Measurements from ENCODE around the gene RARB. TPM values are rescaled to one million over a fixed set of nuclear protein-coding genes. Genes with fewer than 3 reads are reported as not detected.
A peak's percentile ranks its signal among the peaks of the same experiment; 100 is the strongest.

The RARB gene
- total RNA-seq (2022) = 2.5 and 3.8 TPM in 2 replicates
- Bru-seq, nascent RNA = percentile 52 among the genes with signal in this experiment
- BruChase-seq, experiment 1, labeled RNA remaining after a 2-hour chase = percentile 37 among the genes with signal in this experiment
- BruChase-seq, experiment 2, labeled RNA remaining after a 6-hour chase = percentile 28 among the genes with signal in this experiment
- long read RNA-seq, partial matches to known transcripts = 0 of 2 reads
- long read RNA-seq, other reads (novel, unspliced or antisense) = 0 of 2 reads

DNA sequence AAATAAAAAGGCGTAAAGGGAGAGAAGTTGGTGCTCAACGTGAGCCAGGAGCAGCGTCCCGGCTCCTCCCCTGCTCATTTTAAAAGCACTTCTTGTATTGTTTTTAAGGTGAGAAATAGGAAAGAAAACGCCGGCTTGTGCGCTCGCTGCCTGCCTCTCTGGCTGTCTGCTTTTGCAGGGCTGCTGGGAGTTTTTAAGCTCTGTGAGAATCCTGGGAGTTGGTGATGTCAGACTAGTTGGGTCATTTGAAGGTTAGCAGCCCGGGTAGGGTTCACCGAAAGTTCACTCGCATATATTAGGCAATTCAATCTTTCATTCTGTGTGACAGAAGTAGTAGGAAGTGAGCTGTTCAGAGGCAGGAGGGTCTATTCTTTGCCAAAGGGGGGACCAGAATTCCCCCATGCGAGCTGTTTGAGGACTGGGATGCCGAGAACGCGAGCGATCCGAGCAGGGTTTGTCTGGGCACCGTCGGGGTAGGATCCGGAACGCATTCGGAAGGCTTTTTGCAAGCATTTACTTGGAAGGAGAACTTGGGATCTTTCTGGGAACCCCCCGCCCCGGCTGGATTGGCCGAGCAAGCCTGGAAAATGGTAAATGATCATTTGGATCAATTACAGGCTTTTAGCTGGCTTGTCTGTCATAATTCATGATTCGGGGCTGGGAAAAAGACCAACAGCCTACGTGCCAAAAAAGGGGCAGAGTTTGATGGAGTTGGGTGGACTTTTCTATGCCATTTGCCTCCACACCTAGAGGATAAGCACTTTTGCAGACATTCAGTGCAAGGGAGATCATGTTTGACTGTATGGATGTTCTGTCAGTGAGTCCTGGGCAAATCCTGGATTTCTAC, at the start of gene RARB:
Gene RARB, plus strand, starts transcription at position 322 of the 847 bp plus-strand sequence. Its CDS starts 469 bp downstream, at position 791.
- intact Hi-C loops (cut with micrococcal nuclease; ENCODE audit: unreplicated experiment) = loop anchor here (5.0 kb wide), 1 partner anchor 164 kb away; no protein-coding TSS in a partner anchor
- Histone ChIP-seq H3K4me1 (peaks cover 71% of the 10 kb centered on the region), H3K9me3 (no peaks in the 10 kb centered on the region), H3K4me3 (ENCODE audit: low read depth, low read length) (peak within 1 kb of the TSS; percentile 59), H3K36me3 (ENCODE audit: control insufficient read depth, insufficient read depth, low read length) (no peaks in the 10 kb centered on the region), H3K27me3 (replicated peaks; ENCODE audit: control insufficient read depth, insufficient read depth, low read length) (no peaks in the 10 kb centered on the region; the same call in 1 of the 2 replicates)
- POLR2A ChIA-PET = interaction anchor here (0.7 to 1.5 kb wide), 3 partner anchors 17 to 488 kb away, joined by 3 to 6 read pairs (median 5); no protein-coding TSS in a partner anchor
- TF ChIP-seq, protein P1, sequence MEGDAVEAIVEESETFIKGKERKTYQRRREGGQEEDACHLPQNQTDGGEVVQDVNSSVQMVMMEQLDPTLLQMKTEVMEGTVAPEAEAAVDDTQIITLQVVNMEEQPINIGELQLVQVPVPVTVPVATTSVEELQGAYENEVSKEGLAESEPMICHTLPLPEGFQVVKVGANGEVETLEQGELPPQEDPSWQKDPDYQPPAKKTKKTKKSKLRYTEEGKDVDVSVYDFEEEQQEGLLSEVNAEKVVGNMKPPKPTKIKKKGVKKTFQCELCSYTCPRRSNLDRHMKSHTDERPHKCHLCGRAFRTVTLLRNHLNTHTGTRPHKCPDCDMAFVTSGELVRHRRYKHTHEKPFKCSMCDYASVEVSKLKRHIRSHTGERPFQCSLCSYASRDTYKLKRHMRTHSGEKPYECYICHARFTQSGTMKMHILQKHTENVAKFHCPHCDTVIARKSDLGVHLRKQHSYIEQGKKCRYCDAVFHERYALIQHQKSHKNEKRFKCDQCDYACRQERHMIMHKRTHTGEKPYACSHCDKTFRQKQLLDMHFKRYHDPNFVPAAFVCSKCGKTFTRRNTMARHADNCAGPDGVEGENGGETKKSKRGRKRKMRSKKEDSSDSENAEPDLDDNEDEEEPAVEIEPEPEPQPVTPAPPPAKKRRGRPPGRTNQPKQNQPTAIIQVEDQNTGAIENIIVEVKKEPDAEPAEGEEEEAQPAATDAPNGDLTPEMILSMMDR (IDR thresholded peaks at IDR 0.05; ENCODE audit: insufficient read depth in 1 of 2, low read depth in 1 of 2, low read length in 1 of 2, severe bottlenecking in 1 of 2, unreplicated experiment in 1 of 2) = no peak
- BruUV-seq (replicated peaks) = TSS peak; percentile 65
- peak; percentile 70 to 77 for DNase-seq
- H3K27ac Mint-ChIP-seq (ENCODE audit: unreplicated experiment) = no peak within 1 kb of the TSS
- CTCF ChIA-PET = interaction anchor here (1.2 kb wide), 1 partner anchor 27 kb away, joined by 4 read pairs; no protein-coding TSS in a partner anchor
- peaks cover 18% of the 10 kb centered on the region for H3K4me1 Mint-ChIP-seq (ENCODE audit: low read depth, unreplicated experiment)
- H3K36me3 Mint-ChIP-seq (ENCODE audit: insufficient read depth, unreplicated experiment) = peaks cover 4% of the 10 kb centered on the region
- no peaks in the 10 kb centered on the region for H3K27me3 Mint-ChIP-seq (ENCODE audit: insufficient read depth, unreplicated experiment)
- H3K4me3 Mint-ChIP-seq (ENCODE audit: unreplicated experiment) = peak within 1 kb of the TSS; percentile 83
- no peaks in the 10 kb centered on the region for H3K9me3 Mint-ChIP-seq (ENCODE audit: unreplicated experiment)

DNA sequence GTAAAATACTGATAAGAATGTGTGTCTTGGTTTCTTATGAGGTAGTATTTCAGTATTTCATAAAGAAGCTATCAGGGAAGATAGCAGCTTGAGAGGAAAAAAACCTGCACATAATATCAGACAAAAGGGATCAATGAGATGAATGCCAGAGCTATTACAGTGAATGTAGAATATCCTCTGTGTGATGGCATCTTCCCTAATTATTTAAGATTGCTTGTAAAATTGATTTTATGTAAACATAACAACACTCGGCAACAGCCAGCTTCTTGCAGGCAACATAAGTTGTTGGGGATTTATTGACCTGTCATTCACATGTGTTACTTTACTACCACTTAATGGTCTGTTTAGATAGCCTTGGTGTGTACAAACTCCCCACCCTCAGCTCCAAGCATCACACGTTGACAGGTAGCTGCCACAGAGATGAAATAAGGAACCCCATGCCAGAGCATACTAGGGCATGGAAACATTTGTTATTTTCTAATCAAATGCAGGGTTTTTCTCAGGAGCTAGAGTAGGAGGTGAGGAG, 49.2 kb upstream of the RARB start:
- Histone ChIP-seq H3K36me3 (ENCODE audit: control insufficient read depth, insufficient read depth, low read length) (no peaks in the 10 kb centered on the region), H3K9me3 (no peaks in the 10 kb centered on the region), H3K4me3 (ENCODE audit: low read depth, low read length) (no peak overlapping the region), H3K4me1 (peaks cover 40% of the 10 kb centered on the region), H3K27me3 (replicated peaks; ENCODE audit: control insufficient read depth, insufficient read depth, low read length) (no peaks in the 10 kb centered on the region)
- no TSS peak for BruUV-seq (replicated peaks)
- TF ChIP-seq, protein P1 (IDR thresholded peaks at IDR 0.05; ENCODE audit: insufficient read depth in 1 of 2, low read depth in 1 of 2, low read length in 1 of 2, severe bottlenecking in 1 of 2, unreplicated experiment in 1 of 2) = no peak
- H3K4me1 Mint-ChIP-seq (ENCODE audit: low read depth, unreplicated experiment) = peaks cover 29% of the 10 kb centered on the region
- ChIA-PET POLR2A (no interaction called here), CTCF (no interaction called here)
- no peak for DNase-seq
- no peaks in the 10 kb centered on the region for H3K27me3 Mint-ChIP-seq (ENCODE audit: insufficient read depth, unreplicated experiment)
- no peaks in the 10 kb centered on the region for H3K9me3 Mint-ChIP-seq (ENCODE audit: unreplicated experiment)
- no peaks in the 10 kb centered on the region for H3K36me3 Mint-ChIP-seq (ENCODE audit: insufficient read depth, unreplicated experiment)
- no peak overlapping the region for H3K4me3 Mint-ChIP-seq (ENCODE audit: unreplicated experiment)
- intact Hi-C loops (cut with micrococcal nuclease; ENCODE audit: unreplicated experiment) = no loop called here
- no peak overlapping the region for H3K27ac Mint-ChIP-seq (ENCODE audit: unreplicated experiment)

DNA sequence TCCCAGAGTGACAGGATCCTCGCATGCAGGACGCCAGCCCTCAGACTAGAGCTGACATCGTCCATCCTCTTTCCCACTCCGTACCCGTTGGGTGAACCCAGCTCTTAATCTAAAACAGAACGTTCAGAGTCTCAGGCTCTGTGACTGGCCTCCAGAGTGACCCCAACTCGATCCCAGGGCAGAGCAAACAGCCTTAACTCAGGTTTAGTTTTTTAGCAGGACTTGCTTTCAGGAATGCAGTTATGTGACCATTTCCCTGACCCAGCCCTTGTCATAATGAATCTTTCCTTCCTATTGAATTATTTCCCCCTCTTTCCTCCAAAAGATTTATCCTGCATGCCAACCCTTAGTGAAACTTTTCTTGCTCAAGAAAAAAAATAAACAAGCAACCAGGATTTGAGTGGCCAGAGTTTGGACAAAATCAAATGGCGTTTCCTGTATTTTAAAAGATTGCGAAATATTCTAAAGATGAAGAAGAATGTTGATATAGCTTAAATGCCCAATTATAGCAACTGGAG, 47.8 kb upstream of the RARB start:
- ChIA-PET POLR2A (no interaction called here), CTCF (no interaction called here)
- H3K27me3 Mint-ChIP-seq (ENCODE audit: insufficient read depth, unreplicated experiment) = no peaks in the 10 kb centered on the region
- no peak overlapping the region for H3K4me3 ChIP-seq (ENCODE audit: low read depth, low read length)
- H3K9me3 Mint-ChIP-seq (ENCODE audit: unreplicated experiment) = no peaks in the 10 kb centered on the region
- H3K4me1 ChIP-seq = peaks cover 40% of the 10 kb centered on the region
- H3K36me3 Mint-ChIP-seq (ENCODE audit: insufficient read depth, unreplicated experiment) = no peaks in the 10 kb centered on the region
- no peak overlapping the region for H3K4me3 Mint-ChIP-seq (ENCODE audit: unreplicated experiment)
- no peaks in the 10 kb centered on the region for H3K9me3 ChIP-seq
- TF ChIP-seq, protein P1 (IDR thresholded peaks at IDR 0.05; ENCODE audit: insufficient read depth in 1 of 2, low read depth in 1 of 2, low read length in 1 of 2, severe bottlenecking in 1 of 2, unreplicated experiment in 1 of 2) = no peak
- DNase-seq = no peak
- H3K4me1 Mint-ChIP-seq (ENCODE audit: low read depth, unreplicated experiment) = peaks cover 29% of the 10 kb centered on the region
- no peaks in the 10 kb centered on the region for H3K36me3 ChIP-seq (ENCODE audit: control insufficient read depth, insufficient read depth, low read length)
- intact Hi-C loops (cut with micrococcal nuclease; ENCODE audit: unreplicated experiment) = no loop called here
- H3K27me3 ChIP-seq (replicated peaks; ENCODE audit: control insufficient read depth, insufficient read depth, low read length) = no peaks in the 10 kb centered on the region
- H3K27ac Mint-ChIP-seq (ENCODE audit: unreplicated experiment) = no peak overlapping the region
- BruUV-seq (replicated peaks) = no TSS peak

Data from Caco-2 (cell line).